OCI-LY1 (cell line): ENCODE measurements around the gene FAM228A.

Experiments used
- H2AFZ ChIP-seq: fragments of 200-600 bp; sonication (generic), shearing (Covaris generic); 2 replicates; pipeline ENCODE4 v1.6.0; 2014; ENCODE audit warnings: antibody characterized with exemption, mild to moderate bottlenecking, low read length
- H3F3A ChIP-seq: fragments of 200-600 bp; sonication (generic), shearing (Covaris generic); 2 replicates; pipeline ENCODE4 v1.6.0; 2014; ENCODE audit warnings: mild to moderate bottlenecking, antibody characterized with exemption, low read length, moderate library complexity; ENCODE audit not compliant: insufficient read depth
- H3K27ac ChIP-seq: fragments of 200-600 bp; sonication (generic); 2 replicates; pipeline ENCODE4 v1.5.1; 2014; ENCODE audit warnings: low read length, mixed run types, mild to moderate bottlenecking, low read depth; ENCODE audit not compliant: poor library complexity, severe bottlenecking
- H3K27me3 ChIP-seq: fragments of 200-600 bp; sonication (generic); 2 replicates; pipeline ENCODE4 v1.6.0; 2014; ENCODE audit warnings: antibody characterized with exemption, mild to moderate bottlenecking, low read length, moderate library complexity; ENCODE audit not compliant: insufficient read depth
- H3K36me3 ChIP-seq: fragments of 200-600 bp; sonication (generic); 2 replicates; pipeline ENCODE4 v1.6.1; 2014; ENCODE audit warnings: mild to moderate bottlenecking, antibody characterized with exemption, low read length, moderate library complexity, mixed read lengths; ENCODE audit not compliant: insufficient read depth
- H3K4me1 ChIP-seq: fragments of 200-600 bp; sonication (generic); 2 replicates; pipeline ENCODE4 v1.5.1; 2014; ENCODE audit warnings: mild to moderate bottlenecking, low read length, moderate library complexity; ENCODE audit not compliant: insufficient read depth, severe bottlenecking
- H3K4me2 ChIP-seq: fragments of 200-600 bp; sonication (generic), shearing (Covaris generic); 2 replicates; pipeline ENCODE4 v1.6.1; 2014; ENCODE audit warnings: low read length
- H3K4me3 ChIP-seq: fragments of 200-600 bp; sonication (generic); 2 replicates; pipeline ENCODE4 v1.5.1; 2014; ENCODE audit warnings: low read length, low read depth, mild to moderate bottlenecking, mixed read lengths; ENCODE audit not compliant: poor library complexity, severe bottlenecking
- H3K79me2 ChIP-seq: fragments of 200-600 bp; shearing (Covaris generic); 2 replicates; pipeline ENCODE4 v1.6.1; 2016; ENCODE audit warnings: mixed run types, low read length, mixed read lengths; ENCODE audit not compliant: insufficient read depth
- H3K9ac ChIP-seq: fragments of 200-600 bp; sonication (generic), shearing (Covaris generic); 2 replicates; pipeline ENCODE4 v1.6.1; 2014; ENCODE audit warnings: mild to moderate bottlenecking, low read length, mixed read lengths
- H3K9me2 ChIP-seq: fragments of 200-600 bp; sonication (generic), shearing (Covaris generic); 2 replicates; pipeline ENCODE4 v1.6.1; 2014; ENCODE audit warnings: low read depth, mild to moderate bottlenecking, low read length, mixed read lengths
- H3K9me3 ChIP-seq: fragments of 200-600 bp; shearing (Covaris generic); 2 replicates; pipeline ENCODE4 v1.6.1; 2014; ENCODE audit warnings: low read length, mixed read lengths
- H4K20me1 ChIP-seq: fragments of 200-600 bp; sonication (generic), shearing (Covaris generic); 2 replicates; pipeline ENCODE4 v1.6.0; 2016; ENCODE audit warnings: mild to moderate bottlenecking, low read length; ENCODE audit not compliant: insufficient read depth
- EZH2 ChIP-seq: fragments of 200-600 bp; sonication (generic), shearing (Covaris generic); IDR thresholded peaks from 2 replicates; pipeline ENCODE4 v1.8.0; 2017; ENCODE audit warnings: borderline replicate concordance, mixed run types, mild to moderate bottlenecking, antibody characterized with exemption, low read length, moderate library complexity, mixed read lengths
- TF ChIP-seq, protein P1 (sequence below): fragments of 200-600 bp; sonication (generic), shearing (Covaris generic); IDR thresholded peaks from 2 replicates; pipeline ENCODE4 v1.5.1; 2017; ENCODE audit warnings: mild to moderate bottlenecking, antibody characterized with exemption, low read length, moderate library complexity, mixed read lengths

FAM228A gene

DNA sequence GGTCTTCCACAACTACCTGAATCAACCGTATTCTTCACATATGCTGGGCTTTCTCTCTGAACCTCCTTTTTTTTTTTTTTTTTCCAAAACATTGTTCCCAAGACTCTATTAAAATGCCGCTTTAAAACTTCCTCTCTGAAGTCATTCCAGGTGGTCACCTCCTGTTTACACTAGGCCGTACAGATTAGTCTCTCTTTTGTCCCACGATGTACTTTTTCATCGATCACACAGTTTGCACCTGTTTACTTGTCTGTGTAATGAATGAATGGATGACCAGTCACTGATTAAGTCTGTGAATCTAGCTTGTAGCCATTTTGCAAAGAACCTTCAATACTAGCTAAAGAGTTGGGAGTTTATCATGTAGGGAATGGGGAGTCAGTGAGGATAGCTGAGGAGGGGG lies 16.7 kb upstream of the FAM228A start:
- no peak overlapping the region for H3K27ac ChIP-seq
- H3K4me2 ChIP-seq, result no peak overlapping the region
- H3K9me2 ChIP-seq, result no peaks in the 10 kb centered on the region
- H3K9me3 ChIP-seq, result 0 out of 2 replicates have a peak, but pooled peaks cover 4% of the 10 kb centered on the region
- H3K27me3 ChIP-seq, result no peaks in the 10 kb centered on the region
- H3K79me2 ChIP-seq, result no peaks in the 10 kb centered on the region
- H3K36me3 ChIP-seq, result no peaks in the 10 kb centered on the region
- no peak overlapping the region for H3K9ac ChIP-seq
- H4K20me1 ChIP-seq, result no peaks in the 10 kb centered on the region
- H3F3A ChIP-seq, result no peaks in the 10 kb centered on the region
- no peaks in the 10 kb centered on the region for H3K4me1 ChIP-seq
- no peak overlapping the region for H3K4me3 ChIP-seq
- TF ChIP-seq EZH2, result no peak
- TF ChIP-seq, protein P1, sequence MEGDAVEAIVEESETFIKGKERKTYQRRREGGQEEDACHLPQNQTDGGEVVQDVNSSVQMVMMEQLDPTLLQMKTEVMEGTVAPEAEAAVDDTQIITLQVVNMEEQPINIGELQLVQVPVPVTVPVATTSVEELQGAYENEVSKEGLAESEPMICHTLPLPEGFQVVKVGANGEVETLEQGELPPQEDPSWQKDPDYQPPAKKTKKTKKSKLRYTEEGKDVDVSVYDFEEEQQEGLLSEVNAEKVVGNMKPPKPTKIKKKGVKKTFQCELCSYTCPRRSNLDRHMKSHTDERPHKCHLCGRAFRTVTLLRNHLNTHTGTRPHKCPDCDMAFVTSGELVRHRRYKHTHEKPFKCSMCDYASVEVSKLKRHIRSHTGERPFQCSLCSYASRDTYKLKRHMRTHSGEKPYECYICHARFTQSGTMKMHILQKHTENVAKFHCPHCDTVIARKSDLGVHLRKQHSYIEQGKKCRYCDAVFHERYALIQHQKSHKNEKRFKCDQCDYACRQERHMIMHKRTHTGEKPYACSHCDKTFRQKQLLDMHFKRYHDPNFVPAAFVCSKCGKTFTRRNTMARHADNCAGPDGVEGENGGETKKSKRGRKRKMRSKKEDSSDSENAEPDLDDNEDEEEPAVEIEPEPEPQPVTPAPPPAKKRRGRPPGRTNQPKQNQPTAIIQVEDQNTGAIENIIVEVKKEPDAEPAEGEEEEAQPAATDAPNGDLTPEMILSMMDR, result no peak
- H2AFZ ChIP-seq, result no peak overlapping the region

DNA sequence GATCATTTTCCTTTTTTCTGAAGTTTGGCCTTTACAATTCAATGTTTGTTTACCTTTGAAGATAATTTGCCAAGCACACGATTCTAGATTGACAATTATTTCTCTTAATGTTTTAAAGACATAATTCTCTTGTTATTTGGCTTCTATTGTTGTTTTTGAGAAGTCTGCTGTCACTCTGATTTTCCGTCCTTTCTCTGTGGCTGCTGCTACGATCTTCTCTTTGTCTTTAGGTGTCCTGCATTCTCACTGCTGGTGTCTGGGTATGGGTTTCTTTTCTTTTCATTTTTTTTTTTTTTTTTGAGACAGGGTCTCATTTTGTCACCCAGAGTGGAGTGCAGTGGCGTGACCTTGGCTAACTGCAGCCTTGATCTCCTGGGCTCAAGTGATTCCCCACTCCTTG lies 15.1 kb upstream of the FAM228A start:
- H3K79me2 ChIP-seq, result no peaks in the 10 kb centered on the region
- no peaks in the 10 kb centered on the region for H3K4me1 ChIP-seq
- H3K27me3 ChIP-seq, result no peaks in the 10 kb centered on the region
- H3K9me2 ChIP-seq, result no peaks in the 10 kb centered on the region
- H3F3A ChIP-seq, result no peaks in the 10 kb centered on the region
- no peak overlapping the region for H3K4me2 ChIP-seq
- H3K9ac ChIP-seq, result no peak overlapping the region
- no peak overlapping the region for H3K4me3 ChIP-seq
- TF ChIP-seq EZH2, result no peak
- TF ChIP-seq, protein P1, result no peak
- H3K27ac ChIP-seq, result no peak overlapping the region
- H4K20me1 ChIP-seq, result no peaks in the 10 kb centered on the region
- H2AFZ ChIP-seq, result no peak overlapping the region
- H3K9me3 ChIP-seq, result 0 out of 2 replicates have a peak, but pooled peaks cover 4% of the 10 kb centered on the region
- no peaks in the 10 kb centered on the region for H3K36me3 ChIP-seq

DNA sequence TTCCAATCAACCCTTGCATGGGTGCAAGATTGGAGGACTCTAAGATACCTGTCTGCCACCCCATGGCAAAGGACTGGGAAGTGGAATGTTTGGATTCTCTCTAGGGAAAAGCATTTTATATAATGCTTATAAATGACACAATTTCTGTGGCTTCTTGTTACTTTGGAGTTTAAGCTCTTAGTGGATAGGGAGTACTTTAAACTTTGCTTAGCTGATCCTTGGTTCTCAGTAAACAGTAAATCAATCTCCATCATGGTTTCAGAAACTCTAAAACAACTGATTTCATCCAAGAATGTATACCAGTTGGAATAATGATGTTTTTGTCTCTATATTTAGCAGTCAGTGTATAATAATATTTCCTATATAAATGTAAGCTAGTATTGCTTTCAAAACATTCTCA lies 14.1 kb upstream of the FAM228A start:
- Histone ChIP-seq H3K9me2 (no peaks in the 10 kb centered on the region), H3K4me1 (no peaks in the 10 kb centered on the region), H3F3A (no peaks in the 10 kb centered on the region), H3K79me2 (no peaks in the 10 kb centered on the region), H2AFZ (no peak overlapping the region), H4K20me1 (no peaks in the 10 kb centered on the region), H3K9me3 (0 out of 2 replicates have a peak, but pooled peaks cover 4% of the 10 kb centered on the region), H3K27me3 (no peaks in the 10 kb centered on the region), H3K27ac (no peak overlapping the region), H3K4me2 (no peak overlapping the region), H3K4me3 (no peak overlapping the region), H3K36me3 (no peaks in the 10 kb centered on the region), H3K9ac (no peak overlapping the region)
- TF ChIP-seq, protein P1, result no peak
- TF ChIP-seq EZH2, result no peak
